ENCODE measurements around the gene HCFC1R1. TPM values are rescaled to one million over a fixed set of nuclear protein-coding genes. Genes with fewer than 3 reads are reported as not detected.

Gene HCFC1R1
- polyA plus RNA-seq, 1 of the 3 experiments (the other 2 are of a cell fraction): 54.9 TPM

DNA sequence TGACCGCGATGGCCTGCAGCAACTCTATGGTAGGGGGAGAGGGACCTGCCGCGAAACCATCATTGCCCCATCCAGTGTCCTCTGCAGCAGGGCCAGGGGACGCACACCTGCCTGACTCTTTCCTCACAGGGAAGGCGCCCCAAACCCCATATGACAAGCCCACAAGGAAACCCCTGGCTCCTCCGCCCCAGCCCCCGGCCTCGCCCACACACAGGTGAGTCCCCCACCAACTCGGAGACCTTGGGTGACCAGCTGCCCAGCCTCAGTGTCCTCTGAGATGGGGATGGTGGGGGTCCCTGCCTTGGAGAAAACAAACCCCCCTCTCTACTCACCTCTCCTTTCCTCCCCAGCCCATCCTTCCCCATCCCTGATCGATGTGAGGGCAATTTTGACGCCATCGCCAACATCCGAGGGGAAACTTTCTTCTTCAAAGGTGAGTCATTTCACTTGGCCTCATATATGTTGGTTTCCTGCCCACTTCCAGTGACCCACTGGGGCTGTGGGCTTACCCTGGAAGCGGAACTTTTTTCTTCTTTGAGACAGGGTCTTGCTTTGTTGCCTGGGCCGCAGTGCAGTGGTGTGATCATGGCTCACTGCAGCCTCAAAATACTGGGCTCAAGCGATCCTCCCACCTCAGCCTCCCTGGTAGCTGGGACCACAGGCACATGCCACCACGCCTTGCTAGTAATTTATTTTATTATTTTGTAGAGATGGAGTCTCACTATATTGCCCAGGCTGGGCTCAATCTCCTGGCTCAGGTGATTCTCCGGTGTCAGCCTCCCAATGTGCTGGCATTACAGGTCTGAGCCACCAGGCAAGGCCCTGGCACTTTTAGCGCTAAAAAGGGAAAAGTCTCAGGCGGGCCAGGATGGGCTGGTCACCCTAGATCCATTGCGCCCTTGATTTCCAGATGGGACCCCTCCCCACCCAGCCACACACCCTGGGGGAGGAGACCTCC is 33.7 kb upstream of the HCFC1R1 start:
- no peaks in the 10 kb centered on the region for H3K36me3 ChIP-seq (replicated peaks in 1 of 2; ENCODE audit: control insufficient read depth in 1 of 2, insufficient read depth in 2 of 2, low read length in 1 of 2)
- no peaks in the 10 kb centered on the region for H3K79me2 ChIP-seq (ENCODE audit: insufficient read depth)
- H2AFZ ChIP-seq (ENCODE audit: low read depth): no peak overlapping the region
- 96% methylated on average over 21 of the region's 22 CpGs for WGBS (ENCODE audit: low lambda C conversion rate)
- no peak for DNase-seq
- peaks cover 0 to 12% of the 10 kb centered on the region in 2 experiments; a peak in 1 of 4 replicates for H3K4me1 ChIP-seq (ENCODE audit: control insufficient read depth in 1 of 2, insufficient read depth in 2 of 2, low read depth in 1 of 2, low read length in 1 of 2)
- ChIA-PET POLR2A (no interaction called here), CTCF (interaction anchor here (0.9 to 4.1 kb wide), 17 partner anchors 10 to 91 kb away, joined by 3 to 63 read pairs (median 11); partner anchors contain the start of genes MMP25 and ZSCAN10)
- peak overlapping the region in 1 of 2 experiments; percentile 87; a peak in 2 of 4 replicates for H3K4me3 ChIP-seq (ENCODE audit: low read depth in 2 of 2, low read length in 1 of 2)
- H4K20me1 ChIP-seq (ENCODE audit: insufficient read depth): no peaks in the 10 kb centered on the region
- no peaks in the 10 kb centered on the region for H3K27me3 ChIP-seq (ENCODE audit: insufficient read depth)
- no peak overlapping the region for H3K27ac ChIP-seq (ENCODE audit: low read depth in 2 of 2, low read length in 1 of 2)
- no peaks in the 10 kb centered on the region for H3K9me2 ChIP-seq
- H3K4me2 ChIP-seq: peak overlapping the region; percentile 99
- H3F3A ChIP-seq (replicated peaks; ENCODE audit: insufficient read depth): no peaks in the 10 kb centered on the region
- TF ChIP-seq TEAD4 (IDR thresholded peaks at IDR 0.05; ENCODE audit: borderline replicate concordance, insufficient read depth) (no peak), SMC3 (IDR thresholded peaks at IDR 0.05; ENCODE audit: low read depth, low read length) (no peak), FOXJ3 (CRISPR knock-in tag; IDR thresholded peaks at IDR 0.05) (no peak), IRF3 (IDR thresholded peaks at IDR 0.05; ENCODE audit: low read depth, low read length) (no peak), RAD21 (IDR thresholded peaks at IDR 0.05; ENCODE audit: low read length) (no peak), MXI1 (IDR thresholded peaks at IDR 0.05; ENCODE audit: low read depth, low read length) (no peak), RCOR1 (IDR thresholded peaks at IDR 0.05; ENCODE audit: low read length) (no peak)
- TF ChIP-seq, protein P1, sequence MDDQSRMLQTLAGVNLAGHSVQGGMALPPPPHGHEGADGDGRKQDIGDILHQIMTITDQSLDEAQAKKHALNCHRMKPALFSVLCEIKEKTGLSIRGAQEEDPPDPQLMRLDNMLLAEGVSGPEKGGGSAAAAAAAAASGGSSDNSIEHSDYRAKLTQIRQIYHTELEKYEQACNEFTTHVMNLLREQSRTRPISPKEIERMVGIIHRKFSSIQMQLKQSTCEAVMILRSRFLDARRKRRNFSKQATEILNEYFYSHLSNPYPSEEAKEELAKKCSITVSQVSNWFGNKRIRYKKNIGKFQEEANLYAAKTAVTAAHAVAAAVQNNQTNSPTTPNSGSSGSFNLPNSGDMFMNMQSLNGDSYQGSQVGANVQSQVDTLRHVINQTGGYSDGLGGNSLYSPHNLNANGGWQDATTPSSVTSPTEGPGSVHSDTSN (IDR thresholded peaks at IDR 0.05): no peak
- no peak overlapping the region for H3K9ac ChIP-seq
- no peaks in the 10 kb centered on the region for H3K9me3 ChIP-seq

GRCh38 chr16:3056336-3057180 is 32.8 kb upstream of the HCFC1R1 start:
- no peaks in the 10 kb centered on the region for H3K9me3 ChIP-seq
- H3K36me3 ChIP-seq (replicated peaks in 1 of 2; ENCODE audit: control insufficient read depth in 1 of 2, insufficient read depth in 2 of 2, low read length in 1 of 2): no peaks in the 10 kb centered on the region
- 92% methylated on average over 17 of the region's 19 CpGs for WGBS (ENCODE audit: low lambda C conversion rate)
- H3K9ac ChIP-seq: no peak overlapping the region
- H3K4me3 ChIP-seq (ENCODE audit: low read depth in 2 of 2, low read length in 1 of 2): no peak overlapping the region
- peaks cover 0 to 12% of the 10 kb centered on the region in 2 experiments; a peak in 1 of 4 replicates for H3K4me1 ChIP-seq (ENCODE audit: control insufficient read depth in 1 of 2, insufficient read depth in 2 of 2, low read depth in 1 of 2, low read length in 1 of 2)
- H3K27me3 ChIP-seq (ENCODE audit: insufficient read depth): no peaks in the 10 kb centered on the region
- no peaks in the 10 kb centered on the region for H3K79me2 ChIP-seq (ENCODE audit: insufficient read depth)
- CTCF ChIA-PET: interaction anchor here (0.6 to 1.3 kb wide), 6 partner anchors 21 to 106 kb away, joined by 3 to 4 read pairs (median 3); no protein-coding TSS in a partner anchor
- no peak overlapping the region for H2AFZ ChIP-seq (ENCODE audit: low read depth)
- H3K4me2 ChIP-seq: no peak overlapping the region
- H3F3A ChIP-seq (replicated peaks; ENCODE audit: insufficient read depth): no peaks in the 10 kb centered on the region
- H3K27ac ChIP-seq (ENCODE audit: low read depth in 2 of 2, low read length in 1 of 2): no peak overlapping the region
- DNase-seq: no peak
- POLR2A ChIA-PET: no interaction called here
- H4K20me1 ChIP-seq (ENCODE audit: insufficient read depth): no peaks in the 10 kb centered on the region
- H3K9me2 ChIP-seq: no peaks in the 10 kb centered on the region
- TF ChIP-seq FOSL2 (IDR thresholded peaks at IDR 0.05; ENCODE audit: borderline replicate concordance, low read depth): no peak
- TF ChIP-seq REST (IDR thresholded peaks at IDR 0.05; ENCODE audit: low read depth, low read length): no peak
- no peak for TF ChIP-seq RXRA (IDR thresholded peaks at IDR 0.05; ENCODE audit: borderline replicate concordance, low read depth)
- TF ChIP-seq, protein P2, sequence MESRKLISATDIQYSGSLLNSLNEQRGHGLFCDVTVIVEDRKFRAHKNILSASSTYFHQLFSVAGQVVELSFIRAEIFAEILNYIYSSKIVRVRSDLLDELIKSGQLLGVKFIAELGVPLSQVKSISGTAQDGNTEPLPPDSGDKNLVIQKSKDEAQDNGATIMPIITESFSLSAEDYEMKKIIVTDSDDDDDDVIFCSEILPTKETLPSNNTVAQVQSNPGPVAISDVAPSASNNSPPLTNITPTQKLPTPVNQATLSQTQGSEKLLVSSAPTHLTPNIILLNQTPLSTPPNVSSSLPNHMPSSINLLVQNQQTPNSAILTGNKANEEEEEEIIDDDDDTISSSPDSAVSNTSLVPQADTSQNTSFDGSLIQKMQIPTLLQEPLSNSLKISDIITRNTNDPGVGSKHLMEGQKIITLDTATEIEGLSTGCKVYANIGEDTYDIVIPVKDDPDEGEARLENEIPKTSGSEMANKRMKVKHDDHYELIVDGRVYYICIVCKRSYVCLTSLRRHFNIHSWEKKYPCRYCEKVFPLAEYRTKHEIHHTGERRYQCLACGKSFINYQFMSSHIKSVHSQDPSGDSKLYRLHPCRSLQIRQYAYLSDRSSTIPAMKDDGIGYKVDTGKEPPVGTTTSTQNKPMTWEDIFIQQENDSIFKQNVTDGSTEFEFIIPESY (IDR thresholded peaks at IDR 0.05; ENCODE audit: borderline replicate concordance, low read depth): no peak
- TF ChIP-seq, protein P1 (IDR thresholded peaks at IDR 0.05): no peak
- no peak for TF ChIP-seq NFIC (IDR thresholded peaks at IDR 0.05; ENCODE audit: borderline replicate concordance)
- no peak for TF ChIP-seq JUND (IDR thresholded peaks at IDR 0.05)
